Stimulated activated naive CD8-positive, alpha-beta T cell treated with anti-CD3 and anti-CD28 coated beads, Interleukin-15, Interleukin-2, amounts not matched to agents 100 U/mL and 50 U/mL, for 24 hours (primary cell): ENCODE data around the gene CDH5.
"Not testable (repeated sequence)": the region's sequence is repeated elsewhere in the genome, so short reads cannot be mapped to it uniquely, and the experiment has no call there.

Experiments used
- ATAC-seq: fragments of 150-1000 bp; cut with Tn5 transposase; one replicate; pipeline ENCODE4 v1.10.0; 2021
- DNase-seq: peaks from one replicate; pipeline ENCODE4 v3.0.0; 2021

Gene CDH5

GRCh38 chr16:66439051-66439730, 72.7 kb downstream of the CDH5 start:
- ATAC-seq: no peak

DNA sequence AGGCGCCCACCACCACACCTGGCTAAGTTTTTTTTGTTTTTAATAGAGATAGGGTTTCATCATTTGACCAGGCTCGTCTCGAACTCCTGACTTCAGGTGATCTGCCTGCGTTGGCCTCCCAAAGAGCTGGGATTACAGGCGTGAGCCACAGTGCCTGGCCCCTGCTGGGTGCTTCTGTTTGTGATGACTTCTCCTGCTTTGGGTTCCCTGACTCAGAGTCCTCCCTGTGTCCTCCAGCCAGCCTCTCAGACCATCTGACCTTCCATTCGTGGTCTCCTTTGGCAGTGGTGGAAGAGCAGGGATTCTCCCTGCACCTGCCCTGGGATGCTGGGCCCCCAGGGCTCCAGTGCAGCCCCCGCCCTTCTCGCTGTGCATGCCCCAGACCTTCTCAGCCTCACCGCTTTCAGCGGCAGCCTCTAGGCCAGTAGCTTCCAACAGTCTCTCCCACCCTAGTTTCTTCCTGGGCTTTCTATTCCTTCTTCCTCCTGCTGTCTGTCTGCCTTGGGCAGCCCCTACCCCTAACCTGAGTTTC, 73.8 kb downstream of the CDH5 start:
- ATAC-seq (no peak), DNase-seq (no peak)

More at GRCh38 chr16:66439051-66439730, 72.7 kb downstream of the CDH5 start:
- DNase-seq: no peak

GRCh38 chr16:66440970-66441369, 74.5 kb downstream of the CDH5 start:
- ATAC-seq (no peak), DNase-seq (no peak)

DNA sequence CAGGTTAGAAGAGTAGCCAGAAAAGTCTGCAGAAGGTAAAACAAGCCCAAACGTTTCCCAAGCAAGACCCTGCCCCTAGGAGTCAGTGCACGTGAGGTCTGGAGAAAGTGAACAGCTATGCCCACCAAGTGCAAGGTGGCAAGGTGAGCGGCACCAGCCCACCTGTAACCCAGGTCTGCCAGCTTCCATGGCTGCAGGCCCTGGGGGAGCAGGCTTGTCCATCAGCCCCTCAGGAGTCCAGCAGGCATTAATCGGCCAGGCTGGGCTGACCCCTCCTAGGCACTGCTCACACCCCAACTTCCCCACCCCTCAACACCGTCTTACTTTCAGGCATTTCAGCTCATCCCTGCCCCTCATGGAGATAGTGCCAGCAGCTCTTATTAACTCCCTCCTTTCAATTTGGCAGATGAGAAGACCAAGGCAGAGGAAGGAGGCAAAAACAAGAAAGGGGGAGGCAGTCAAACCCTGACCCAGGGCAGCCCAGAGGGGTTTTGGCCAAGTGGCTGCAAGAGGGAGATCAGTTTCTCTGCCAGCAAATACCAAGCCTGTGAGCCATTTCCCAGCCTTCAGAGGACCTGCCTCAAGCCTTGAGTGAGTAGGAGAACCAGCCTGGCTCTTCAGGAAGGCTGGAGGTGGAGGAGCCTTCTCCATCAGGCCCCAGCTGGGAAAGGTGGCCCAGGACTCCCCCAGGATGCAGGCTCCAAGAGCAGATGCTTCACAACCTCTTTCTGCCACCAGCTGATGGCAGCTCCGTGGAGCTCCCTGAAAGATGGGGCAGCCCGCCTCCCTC, 75.3 kb downstream of the CDH5 start:
- ATAC-seq: no peak

DNA sequence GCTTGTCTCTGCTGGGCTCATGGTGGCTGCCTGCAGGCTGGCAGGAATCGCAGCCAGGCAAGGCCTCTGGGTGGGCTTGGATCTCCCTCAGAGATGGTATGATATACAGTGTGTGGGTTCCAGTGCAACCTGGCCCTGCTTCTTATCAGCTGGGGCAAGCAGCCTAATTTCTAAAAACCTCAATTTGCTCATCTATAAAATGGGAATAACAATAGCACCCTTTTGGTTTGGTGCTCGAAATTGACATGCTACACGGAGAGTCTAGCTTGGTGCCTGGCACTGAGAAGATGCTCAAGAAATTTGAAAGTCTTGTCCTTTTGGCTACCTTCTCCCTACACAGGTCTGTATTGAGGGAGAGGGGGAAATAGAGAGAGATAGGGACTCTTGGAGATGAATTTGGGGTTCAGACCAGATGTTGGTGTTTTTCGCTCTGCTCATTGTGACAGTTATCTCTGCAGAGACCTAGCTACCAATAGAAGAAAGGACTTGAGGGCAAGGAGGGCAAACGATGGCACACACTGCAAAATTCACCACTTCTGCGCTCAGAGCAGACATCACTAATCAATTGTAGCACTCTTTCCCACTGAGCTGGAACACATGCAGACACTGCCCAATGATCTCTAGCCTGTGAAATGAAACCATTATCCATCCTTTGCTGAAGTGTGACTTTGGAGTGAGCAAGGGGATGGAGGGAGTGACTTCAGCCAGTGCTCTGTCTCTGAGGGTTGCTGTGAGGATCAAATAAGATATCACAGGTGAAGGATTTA, 76.2 kb downstream of the CDH5 start:
- DNase-seq (no peak), ATAC-seq (no peak)

More for the DNA sequence above, 75.3 kb downstream of the CDH5 start:
- no peak for DNase-seq

GRCh38 chr16:66443269-66443652, 76.8 kb downstream of the CDH5 start:
- ATAC-seq: no peak
- no peak for DNase-seq

DNA sequence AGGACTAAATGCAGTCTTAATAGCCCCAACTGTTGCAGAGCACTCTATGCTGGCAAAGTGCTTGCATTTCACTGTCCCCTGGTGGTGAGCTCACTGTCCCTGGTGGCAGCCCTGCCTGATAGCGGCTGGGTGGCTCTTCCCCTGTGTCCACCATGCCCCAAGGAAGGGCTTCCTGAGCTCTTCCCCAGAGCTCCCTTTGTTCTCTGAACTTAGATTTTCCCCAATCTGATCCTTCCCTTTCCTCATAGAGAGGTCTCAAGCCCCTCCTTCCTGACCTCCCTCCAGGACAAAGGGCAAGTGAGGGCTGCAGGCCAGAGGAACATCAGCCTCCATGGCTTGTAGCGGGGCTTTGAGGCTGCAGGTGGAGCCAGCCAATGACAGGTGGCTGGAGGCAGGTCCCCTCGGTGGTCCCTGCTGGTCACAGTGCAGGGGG, 77.6 kb downstream of the CDH5 start:
- no peak for ATAC-seq
- no peak for DNase-seq

- DNase-seq (no peak), ATAC-seq (no peak)
Observed at GRCh38 chr16:66446737-66447136, 80.2 kb downstream of the CDH5 start.

- DNase-seq (no peak), ATAC-seq (no peak)
Observed at GRCh38 chr16:66447491-66447890, 81.0 kb downstream of the CDH5 start.

DNA sequence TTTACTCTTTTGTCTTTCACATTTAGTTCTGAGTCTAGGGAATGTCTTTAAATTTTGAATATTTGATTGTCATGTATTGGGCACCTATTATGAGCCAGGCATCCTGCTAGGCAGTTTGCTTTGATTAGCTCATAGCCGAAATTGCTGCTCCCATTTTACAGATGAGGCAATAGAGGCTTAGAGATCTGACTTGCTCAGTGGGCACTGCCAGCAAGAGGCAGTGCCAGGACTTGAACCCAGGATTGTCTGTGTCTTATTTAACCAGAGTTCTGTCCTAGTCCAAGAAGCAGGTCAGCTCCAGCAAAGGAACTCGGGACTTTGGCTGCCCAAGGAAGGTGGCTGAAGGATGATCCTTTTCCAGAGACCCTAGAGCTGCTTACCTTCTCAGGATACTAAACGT, 85.1 kb downstream of the CDH5 start:
- DNase-seq (no peak), ATAC-seq (no peak)

DNA sequence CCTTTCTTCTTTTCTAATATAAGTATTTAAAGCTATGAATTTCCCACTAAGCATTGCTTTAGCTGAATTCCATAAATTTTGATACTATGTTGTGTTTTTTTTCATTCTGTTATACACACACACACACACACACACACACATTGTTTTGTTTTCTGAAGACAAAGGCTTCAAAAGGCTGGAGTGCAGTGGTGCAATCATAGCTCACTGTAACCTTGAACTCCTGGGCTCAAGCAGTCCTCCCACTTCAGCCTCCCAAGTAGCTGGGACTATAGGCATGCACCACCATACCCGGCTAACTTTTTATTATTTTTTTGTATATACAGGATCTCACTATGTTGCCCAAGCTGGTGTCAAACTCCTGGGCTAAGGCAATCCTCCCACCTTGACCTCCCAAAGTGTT, 86.7 kb downstream of the CDH5 start:
- not testable (repeated sequence) for DNase-seq, ATAC-seq
